Neuronal stem cell (in vitro differentiated cells): ENCODE data around the gene NFATC2.
A peak's percentile ranks its signal among the peaks of the same experiment; 100 is the strongest.

Source experiments
- DNase-seq: peaks from one replicate; pipeline ENCODE4 v3.0.0-alpha.2; 2013; ENCODE audit warnings: low spot score
- H2AFZ ChIP-seq: one replicate; pipeline ENCODE4 v1.6.1; 2013; ENCODE audit warnings: mild to moderate bottlenecking, low read length, inconsistent platforms
- H2AK5ac ChIP-seq: 2 replicates; pipeline ENCODE4 v1.6.1; 2013; ENCODE audit warnings: low read depth, mild to moderate bottlenecking, inconsistent platforms, low read length, moderate library complexity, mixed read lengths
- H2BK120ac ChIP-seq: 2 replicates; pipeline ENCODE4 v1.6.1; 2013; ENCODE audit warnings: low read depth, mild to moderate bottlenecking, inconsistent platforms, low read length, moderate library complexity, mixed read lengths
- H2BK12ac ChIP-seq: one replicate; pipeline ENCODE4 v1.6.1; 2013; ENCODE audit warnings: low read length, inconsistent platforms
- H2BK15ac ChIP-seq: 2 replicates; pipeline ENCODE4 v1.6.1; 2013; ENCODE audit warnings: mild to moderate bottlenecking, low read length, inconsistent platforms, mixed read lengths
- H2BK5ac ChIP-seq: one replicate; pipeline ENCODE4 v1.6.1; 2013; ENCODE audit warnings: inconsistent platforms, mild to moderate bottlenecking, low read length, moderate library complexity
- H3K14ac ChIP-seq: one replicate; pipeline ENCODE4 v1.6.1; 2013; ENCODE audit warnings: low read length, inconsistent platforms
- H3K18ac ChIP-seq: 2 replicates; pipeline ENCODE4 v1.6.1; 2013; ENCODE audit warnings: low read length, inconsistent platforms
- H3K23ac ChIP-seq: 2 replicates; pipeline ENCODE4 v1.6.1; 2013; ENCODE audit warnings: low read depth, mild to moderate bottlenecking, mixed read lengths, low read length, inconsistent platforms; ENCODE audit not compliant: poor library complexity
- H3K27ac ChIP-seq: replicated peaks from 3 replicates; pipeline ENCODE4 v1.5.1; 2013; ENCODE audit warnings: low read length, inconsistent platforms
- H3K27me3 ChIP-seq, 3 experiments: 2 replicates each; pipeline ENCODE4 v1.6.1; 2013; ENCODE audit warnings: low read length in 3 of 3, mild to moderate bottlenecking in 2 of 3, inconsistent platforms in 1 of 3, low read depth in 1 of 3, mixed read lengths in 1 of 3, moderate library complexity in 1 of 3; ENCODE audit not compliant: control insufficient read depth in 3 of 3, insufficient read depth in 3 of 3
- H3K36me3 ChIP-seq, 2 donors: replicated peaks in 1 of 2; 2 replicates each; pipeline ENCODE4 v1.6.1; 2013; ENCODE audit warnings: low read length in 2 of 2; ENCODE audit not compliant: control insufficient read depth in 2 of 2, insufficient read depth in 2 of 2
- H3K4ac ChIP-seq: 2 replicates; pipeline ENCODE4 v1.6.1; 2013; ENCODE audit warnings: inconsistent platforms, mild to moderate bottlenecking, low read length, moderate library complexity
- H3K4me1 ChIP-seq, 2 donors: 1 replicate in 1 of 2; 2 replicates in 1 of 2; pipeline ENCODE4 v1.6.1; 2013; ENCODE audit warnings: low read length in 2 of 2, low read depth in 1 of 2; ENCODE audit not compliant: control insufficient read depth in 2 of 2, insufficient read depth in 1 of 2
- H3K4me2 ChIP-seq: one replicate; pipeline ENCODE4 v1.6.1; 2013; ENCODE audit warnings: mild to moderate bottlenecking, low read length, inconsistent platforms; ENCODE audit not compliant: insufficient read depth, poor library complexity, severe bottlenecking
- H3K4me3 ChIP-seq, 2 donors: 2 replicates each; pipeline ENCODE4 v1.5.1; 2013; ENCODE audit warnings: low read length in 2 of 2, mild to moderate bottlenecking in 2 of 2, inconsistent platforms in 1 of 2, moderate library complexity in 1 of 2
- H3K79me1 ChIP-seq: one replicate; pipeline ENCODE4 v1.6.1; 2013; ENCODE audit warnings: low read depth, mild to moderate bottlenecking, inconsistent platforms, low read length, moderate library complexity
- H3K9ac ChIP-seq: one replicate; pipeline ENCODE4 v1.6.1; 2013; ENCODE audit warnings: mild to moderate bottlenecking, low read depth, low read length, inconsistent platforms; ENCODE audit not compliant: poor library complexity
- H3K9me3 ChIP-seq, 2 donors: replicated peaks in 1 of 2; 2 replicates each; pipeline versions ENCODE3 to v1.6.1; 2013; ENCODE audit warnings: low read length in 2 of 2, mild to moderate bottlenecking in 2 of 2, inconsistent platforms in 1 of 2, low read depth in 1 of 2, mixed read lengths in 1 of 2, moderate library complexity in 1 of 2; ENCODE audit not compliant: control insufficient read depth in 2 of 2, insufficient read depth in 1 of 2
- H4K8ac ChIP-seq: one replicate; pipeline ENCODE4 v1.6.1; 2013; ENCODE audit warnings: low read depth, mild to moderate bottlenecking, inconsistent platforms, low read length, moderate library complexity
- H4K91ac ChIP-seq: one replicate; pipeline ENCODE4 v1.6.1; 2013; ENCODE audit warnings: low read length, low read depth, mild to moderate bottlenecking, inconsistent platforms; ENCODE audit not compliant: poor library complexity
- WGBS, 2 donors: extraction: QIAGEN DNeasy Blood & Tissue Kit; methylation state at CpG; one replicate each; pipeline ENCODE4 v1.1.7; 2013; ENCODE audit warnings: missing lambda C conversion rate in 2 of 2, mixed read lengths in 1 of 2; ENCODE audit not compliant: insufficient read length in 2 of 2, insufficient replicate concordance in 1 of 2; ENCODE audit errors: extremely low coverage in 2 of 2; 5-methylcytosine and 5-hydroxymethylcytosine counted together

NFATC2 gene

GRCh38 chr20:51525241-51526105 is 17.0 kb downstream of the NFATC2 start:
- no peak overlapping the region for H3K4me2 ChIP-seq
- DNase-seq = no peak
- peak overlapping the region; percentile 80 for H3K18ac ChIP-seq
- H2AK5ac ChIP-seq = peak overlapping the region; percentile 51
- no peaks in the 10 kb centered on the region for H3K27me3 ChIP-seq
- H3K9ac ChIP-seq = peak overlapping the region; percentile 30
- H3K36me3 ChIP-seq = no peaks in the 10 kb centered on the region
- H2AFZ ChIP-seq = peak overlapping the region; percentile 73
- peak overlapping the region; percentile 26 for H3K23ac ChIP-seq
- H3K4ac ChIP-seq = no peak overlapping the region
- no peaks in the 10 kb centered on the region for H3K9me3 ChIP-seq
- peaks cover 3 to 4% of the 10 kb centered on the region in 2 donors for H3K4me1 ChIP-seq
- H3K14ac ChIP-seq = no peak overlapping the region
- no peak overlapping the region for H3K4me3 ChIP-seq
- no peak overlapping the region for H4K8ac ChIP-seq
- WGBS, 2 donors = no CpG with 5 or more reads among the region's 20 CpGs
- no peaks in the 10 kb centered on the region for H3K79me1 ChIP-seq
- H2BK120ac ChIP-seq = no peak overlapping the region
- no peak overlapping the region for H2BK15ac ChIP-seq
- no peak overlapping the region for H4K91ac ChIP-seq
- no peak overlapping the region for H2BK12ac ChIP-seq
- H3K27ac ChIP-seq = no peak overlapping the region
- no peak overlapping the region for H2BK5ac ChIP-seq

GRCh38 chr20:51523276-51524013 is 19.1 kb downstream of the NFATC2 start:
- Histone ChIP-seq H2AFZ (no peak overlapping the region), H2BK15ac (no peak overlapping the region), H2BK12ac (peak overlapping the region; percentile 73), H2AK5ac (peak overlapping the region; percentile 70), H3K23ac (peak overlapping the region; percentile 43), H3K9me3 (no peaks in the 10 kb centered on the region), H3K4me3 (no peak overlapping the region), H3K4me1 (peaks cover 3 to 4% of the 10 kb centered on the region in 2 donors), H3K79me1 (no peaks in the 10 kb centered on the region), H3K27ac (no peak overlapping the region), H4K91ac (no peak overlapping the region), H2BK120ac (peak overlapping the region; percentile 61), H3K36me3 (no peaks in the 10 kb centered on the region), H4K8ac (no peak overlapping the region), H3K27me3 (no peaks in the 10 kb centered on the region), H3K14ac (peak overlapping the region; percentile 82), H3K4ac (no peak overlapping the region), H2BK5ac (peak overlapping the region; percentile 75), H3K4me2 (no peak overlapping the region), H3K18ac (peak overlapping the region; percentile 76), H3K9ac (no peak overlapping the region)
- WGBS, 2 donors = no CpG with 5 or more reads among the region's 64 CpGs
- DNase-seq = no peak

GRCh38 chr20:51522207-51522606 is 20.3 kb downstream of the NFATC2 start:
- Histone ChIP-seq H2AK5ac (no peak overlapping the region), H3K9me3 (no peaks in the 10 kb centered on the region), H2BK5ac (no peak overlapping the region), H3K27me3 (no peaks in the 10 kb centered on the region), H3K4ac (no peak overlapping the region), H2AFZ (no peak overlapping the region), H4K91ac (no peak overlapping the region), H3K23ac (no peak overlapping the region), H3K79me1 (no peaks in the 10 kb centered on the region), H2BK120ac (no peak overlapping the region), H3K4me2 (no peak overlapping the region), H3K4me3 (no peak overlapping the region), H3K9ac (no peak overlapping the region), H2BK12ac (no peak overlapping the region), H2BK15ac (no peak overlapping the region), H3K27ac (no peak overlapping the region), H3K4me1 (peaks cover 3 to 4% of the 10 kb centered on the region in 2 donors), H3K18ac (no peak overlapping the region), H4K8ac (no peak overlapping the region), H3K14ac (no peak overlapping the region), H3K36me3 (no peaks in the 10 kb centered on the region)
- WGBS, 2 donors = no CpG with 5 or more reads among the region's 9 CpGs
- DNase-seq = no peak

DNA sequence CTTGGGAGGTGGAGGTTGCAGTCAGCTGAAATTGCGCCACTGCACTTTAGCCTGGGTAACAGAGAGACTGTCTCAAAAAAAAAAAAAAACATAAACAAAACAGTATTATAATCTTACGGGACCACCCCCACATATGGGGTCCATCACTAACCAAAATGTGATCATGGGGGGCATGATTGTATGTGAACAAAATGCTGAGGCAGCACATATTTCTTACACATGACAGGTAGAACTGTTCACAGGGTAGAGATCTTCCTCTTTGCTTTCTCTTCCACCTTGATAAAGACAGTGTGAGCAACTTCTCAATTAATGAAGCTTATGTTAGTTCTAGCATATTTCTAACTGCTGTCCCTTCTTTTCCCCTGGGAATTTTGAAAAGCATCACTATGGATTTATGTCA is 24.7 kb downstream of the NFATC2 start:
- no CpG with 5 or more reads among the region's 2 CpGs for WGBS, 2 donors
- Histone ChIP-seq H4K8ac (no peak overlapping the region), H3K27ac (no peak overlapping the region), H3K14ac (no peak overlapping the region), H2BK15ac (no peak overlapping the region), H3K4me3 (no peak overlapping the region), H3K4me1 (no peaks in the 10 kb centered on the region), H3K36me3 (no peaks in the 10 kb centered on the region), H3K9ac (no peak overlapping the region), H3K23ac (no peak overlapping the region), H3K9me3 (no peaks in the 10 kb centered on the region), H3K18ac (no peak overlapping the region), H3K4me2 (no peak overlapping the region), H2BK5ac (no peak overlapping the region), H2BK120ac (no peak overlapping the region), H2AK5ac (no peak overlapping the region), H3K79me1 (no peaks in the 10 kb centered on the region), H3K4ac (no peak overlapping the region), H4K91ac (no peak overlapping the region), H2BK12ac (no peak overlapping the region), H3K27me3 (no peaks in the 10 kb centered on the region), H2AFZ (no peak overlapping the region)
- DNase-seq = no peak
